K562 (cell line): ENCODE results near the gene LDLRAD3.

Source experiments
- CTCF ChIP-seq, 3 experiments: IDR thresholded peaks in 2 of 3; conservative IDR thresholded peaks in 1 of 3; 2 replicates each; pipeline ENCODE4 v1.5.1; 2011 to 2012; ENCODE audit warnings: low read length in 3 of 3, mild to moderate bottlenecking in 3 of 3, control low read depth in 2 of 3, improper control_type of control experiment in 1 of 3, inconsistent platforms in 1 of 3, low read depth in 1 of 3, mixed read lengths in 1 of 3, moderate library complexity in 1 of 3; ENCODE audit not compliant: insufficient read depth in 2 of 3
- DPF2 ChIP-seq: fragments of 450-650 bp; IDR thresholded peaks from 2 replicates; pipeline ENCODE4 v1.6.1; 2016
- E2F6 ChIP-seq, 2 experiments: IDR thresholded peaks; 2 replicates each; pipeline ENCODE4 v1.6.1; 2011; ENCODE audit warnings: borderline replicate concordance in 1 of 2, control low read depth in 1 of 2, low read depth in 1 of 2, low read length in 1 of 2, mild to moderate bottlenecking in 1 of 2, mixed read lengths in 1 of 2, moderate library complexity in 1 of 2; ENCODE audit not compliant: insufficient read depth in 1 of 2, insufficient read length in 1 of 2, poor library complexity in 1 of 2, severe bottlenecking in 1 of 2; ENCODE audit errors: extremely low read depth in 1 of 2
- FOXP1 ChIP-seq: sonication (generic); formaldehyde crosslinking; IDR thresholded peaks from 2 replicates; pipeline ENCODE4 v1.8.0; 2022; ENCODE audit warnings: mild to moderate bottlenecking, missing genetic modification reagents
- NBN ChIP-seq: fragments of 450-650 bp; IDR thresholded peaks from 2 replicates; pipeline ENCODE4 v1.6.1; 2016; ENCODE audit warnings: low read depth, mild to moderate bottlenecking
- POLR2AphosphoS2 ChIP-seq: IDR thresholded peaks from 2 replicates; pipeline ENCODE4 v1.6.1; 2012; ENCODE audit warnings: low read length, improper control_type of control experiment
- POLR2AphosphoS5 ChIP-seq: IDR thresholded peaks from 2 replicates; pipeline ENCODE4 v1.6.1; 2011; ENCODE audit warnings: mild to moderate bottlenecking, low read depth, low read length, moderate library complexity; ENCODE audit not compliant: control insufficient read depth, insufficient read depth
- RAD21 ChIP-seq, 2 experiments: fragments of 250-450 bp in 1 of 2; fragments of 450-650 bp in 1 of 2; sonication (Bioruptor Pico) in 1 of 2; formaldehyde crosslinking in 1 of 2; IDR thresholded peaks in 1 of 2; conservative IDR thresholded peaks in 1 of 2; 2 replicates each; pipeline versions ENCODE4 v1.4.0 to v1.8.0; 2020 to 2022; ENCODE audit warnings: mild to moderate bottlenecking in 2 of 2, moderate library complexity in 1 of 2
- REST ChIP-seq, 2 experiments: fragments of 450-650 bp; formaldehyde crosslinking in 1 of 2; IDR thresholded peaks; 2 replicates each; pipeline versions ENCODE4 v1.4.0 to v1.6.1; 2014 to 2020; ENCODE audit warnings: mild to moderate bottlenecking in 2 of 2, borderline replicate concordance in 1 of 2, low read depth in 1 of 2
- STAG1 ChIP-seq: sonication (generic); formaldehyde crosslinking; IDR thresholded peaks from 2 replicates; pipeline ENCODE4 v1.5.0; 2020; ENCODE audit warnings: missing genetic modification reagents, borderline replicate concordance
- TBP ChIP-seq: optimal IDR thresholded peaks from 2 replicates; pipeline ENCODE3; 2011; ENCODE audit warnings: low read depth, low read length, improper control_type of control experiment
- ZNF318 ChIP-seq, 2 experiments: fragments of 450-650 bp; IDR thresholded peaks; 2 replicates each; pipeline ENCODE4 v1.6.1; 2016; ENCODE audit warnings: mild to moderate bottlenecking in 2 of 2, borderline replicate concordance in 1 of 2, low read depth in 1 of 2, moderate library complexity in 1 of 2
- ZNF444 ChIP-seq: fragments of 250-450 bp; sonication (Bioruptor Pico); IDR thresholded peaks from 2 replicates; pipeline ENCODE4 v1.4.0; 2020; ENCODE audit warnings: mild to moderate bottlenecking, moderate library complexity
- ZSCAN29 ChIP-seq: fragments of 450-650 bp; IDR thresholded peaks from 2 replicates; pipeline ENCODE4 v1.6.1; 2017

GRCh38 chr11:35918716-35919115, 25.1 kb upstream of the LDLRAD3 start:
- no peak for TF ChIP-seq E2F6 (IDR thresholded peaks at IDR 0.05; ENCODE audit: borderline replicate concordance in 1 of 2, extremely low read depth in 1 of 2, insufficient read depth in 1 of 2, insufficient read length in 1 of 2, low read depth in 1 of 2, low read length in 1 of 2, poor library complexity in 1 of 2, severe bottlenecking in 1 of 2)
- TF ChIP-seq FOXP1: no peak
- no peak for TF ChIP-seq RAD21 (CRISPR knock-in tag; conservative IDR thresholded peaks at IDR 0.05 in 1 of 2, IDR thresholded peaks at IDR 0.05 in 1 of 2)
- TF ChIP-seq REST (IDR thresholded peaks at IDR 0.05; ENCODE audit: borderline replicate concordance): no peak
- TF ChIP-seq REST (CRISPR knock-in tag; IDR thresholded peaks at IDR 0.05; ENCODE audit: low read depth): no peak
- no peak for TF ChIP-seq ZNF318 (IDR thresholded peaks at IDR 0.05; ENCODE audit: borderline replicate concordance in 1 of 2, low read depth in 1 of 2)
- no peak for TF ChIP-seq POLR2AphosphoS5
- TF ChIP-seq ZNF444: no peak
- TF ChIP-seq TBP: no peak
- TF ChIP-seq NBN: no peak
- TF ChIP-seq STAG1 (CRISPR knock-in tag): no peak
- TF ChIP-seq CTCF (IDR thresholded peaks at IDR 0.05 in 2 of 3, conservative IDR thresholded peaks at IDR 0.05 in 1 of 3; ENCODE audit: insufficient read depth in 2 of 3, low read depth in 1 of 3, low read length in 3 of 3): no peak
- TF ChIP-seq ZSCAN29: no peak
- no peak for TF ChIP-seq DPF2
- no peak for TF ChIP-seq POLR2AphosphoS2
